Germinal center (tissue), 1 donor: ENCODE results near the gene CLDN1.

Experiments
- DNase-seq: peaks from one replicate; pipeline ENCODE4 v3.0.0; 2012; ENCODE audit warnings: mixed read lengths, low spot score

CLDN1 gene, protein sequence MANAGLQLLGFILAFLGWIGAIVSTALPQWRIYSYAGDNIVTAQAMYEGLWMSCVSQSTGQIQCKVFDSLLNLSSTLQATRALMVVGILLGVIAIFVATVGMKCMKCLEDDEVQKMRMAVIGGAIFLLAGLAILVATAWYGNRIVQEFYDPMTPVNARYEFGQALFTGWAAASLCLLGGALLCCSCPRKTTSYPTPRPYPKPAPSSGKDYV

DNA sequence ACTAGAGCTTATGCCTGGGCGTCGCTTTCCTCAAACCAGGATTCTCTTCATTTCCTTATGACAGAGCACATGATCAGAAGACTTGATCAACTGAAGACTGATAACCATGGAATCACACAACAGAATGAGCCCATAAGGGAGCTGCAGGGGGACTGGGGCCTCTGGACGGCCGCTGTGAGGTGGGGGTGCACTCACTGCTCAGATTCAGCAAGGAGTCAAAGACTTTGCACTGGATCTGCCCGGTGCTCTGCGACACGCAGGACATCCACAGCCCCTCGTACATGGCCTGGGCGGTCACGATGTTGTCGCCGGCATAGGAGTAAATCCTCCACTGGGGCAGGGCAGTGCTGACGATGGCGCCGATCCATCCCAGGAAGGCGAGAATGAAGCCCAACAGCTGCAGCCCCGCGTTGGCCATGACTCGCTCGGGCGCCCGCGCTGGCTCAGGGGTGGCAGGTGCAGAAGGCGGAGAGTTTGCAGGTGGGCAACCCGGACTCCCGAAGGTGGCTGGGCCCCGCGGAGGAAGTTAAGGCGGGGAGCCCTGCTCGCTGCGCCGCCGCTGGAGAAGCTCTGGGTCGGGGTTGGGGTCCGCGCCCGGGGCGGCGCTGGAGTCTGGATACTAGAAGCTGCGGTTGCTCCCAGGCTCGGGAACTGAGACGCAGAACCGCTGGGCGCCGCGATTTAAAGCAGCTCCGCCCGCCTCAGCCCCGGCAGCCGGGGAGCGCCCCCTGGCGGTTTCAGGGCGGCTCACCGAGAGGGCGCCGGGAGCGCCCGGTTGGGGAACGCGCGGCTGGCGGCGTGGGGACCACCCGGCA lies at the start of gene CLDN1:
CLDN1 (minus strand) TSS at position 658 of the 815 bp plus-strand sequence; CDS start at position 418, 240 bp downstream.
- DNase-seq, result peak; percentile 75

DNA sequence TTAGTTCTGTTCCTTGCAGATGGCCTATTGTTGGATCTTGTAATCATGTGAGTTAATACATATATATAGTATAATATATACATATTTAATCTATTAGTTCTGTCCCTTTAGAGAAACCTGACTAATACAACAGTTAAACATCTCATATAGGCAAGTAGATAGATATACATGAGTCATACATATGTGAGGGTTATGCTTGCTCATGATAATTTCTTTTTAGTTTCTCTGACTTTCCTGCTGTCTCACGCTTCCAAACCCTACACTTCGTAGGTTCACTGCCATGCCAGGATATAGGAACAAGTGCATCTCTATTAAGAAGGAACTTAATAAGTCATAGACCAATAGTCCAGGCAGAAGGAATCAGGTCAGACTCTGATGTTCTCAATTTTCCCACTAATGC lies 48.9 kb upstream of the CLDN1 start:
- no peak for DNase-seq

DNA sequence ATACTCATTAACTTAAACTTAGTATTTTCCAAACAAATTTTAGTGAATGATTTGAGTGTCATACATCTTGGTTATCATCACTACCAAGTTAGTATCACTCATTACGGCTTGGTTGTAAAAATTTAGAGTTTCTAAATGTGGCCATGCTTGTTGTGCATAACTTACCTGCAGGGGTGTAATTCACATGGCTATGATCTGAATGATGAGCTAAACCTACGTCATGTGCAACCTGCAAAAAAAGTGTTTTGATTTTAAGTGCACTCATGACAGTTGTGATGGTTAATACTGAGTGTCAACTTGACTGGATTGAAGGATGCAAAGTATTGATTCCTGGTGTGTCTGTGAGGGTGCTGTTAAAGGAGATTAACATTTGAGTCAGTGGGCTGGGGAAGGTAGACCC lies 48.1 kb upstream of the CLDN1 start:
- no peak for DNase-seq

DNA sequence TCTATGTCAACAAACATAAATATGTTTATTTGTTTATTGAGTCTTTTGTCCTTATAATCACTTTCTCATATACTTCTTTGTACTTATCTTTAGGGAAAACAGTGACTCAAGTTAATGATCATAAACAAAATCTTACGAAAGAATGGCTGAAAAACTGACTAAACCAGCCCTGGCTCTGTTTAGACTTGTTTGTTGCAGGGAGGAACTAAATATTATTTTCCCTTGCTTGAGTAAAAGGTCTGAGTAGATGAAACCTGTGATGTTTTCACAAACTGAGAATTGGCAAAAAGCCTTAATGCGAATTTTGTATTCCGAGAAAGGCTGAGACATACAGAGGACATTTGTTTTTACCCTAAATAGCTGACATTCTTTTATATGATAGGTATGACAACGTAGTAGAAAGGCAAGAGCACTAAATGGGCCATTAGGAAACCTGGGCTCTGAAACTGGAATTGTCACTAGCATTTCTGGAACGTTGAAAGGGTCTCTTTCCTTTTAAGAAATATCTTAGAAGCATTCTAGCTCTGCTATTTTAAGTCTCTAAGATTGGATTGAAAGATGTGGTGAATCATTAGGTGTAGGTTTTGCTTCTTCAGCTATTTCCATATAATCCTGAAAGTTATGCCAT lies 47.5 kb upstream of the CLDN1 start:
- no peak for DNase-seq

DNA sequence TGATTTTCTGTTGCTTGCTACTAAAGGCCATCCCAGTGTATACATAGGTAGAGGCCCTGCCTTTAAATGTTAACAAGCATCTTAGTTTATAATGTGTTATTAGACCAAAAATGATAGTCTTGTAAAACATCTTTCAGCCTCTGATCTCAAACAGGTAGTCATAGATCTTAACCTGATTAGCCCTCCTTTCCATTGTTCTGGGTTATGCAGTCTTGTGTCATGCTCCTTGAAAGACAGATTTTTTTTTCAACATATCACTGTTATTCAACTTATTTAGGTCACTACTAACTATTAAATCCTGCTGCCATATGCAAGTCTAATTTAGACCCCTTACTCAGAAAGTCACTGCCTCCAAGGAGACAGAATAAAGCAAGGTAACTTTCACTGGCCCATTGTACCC lies 46.6 kb upstream of the CLDN1 start:
- DNase-seq, result no peak

DNA sequence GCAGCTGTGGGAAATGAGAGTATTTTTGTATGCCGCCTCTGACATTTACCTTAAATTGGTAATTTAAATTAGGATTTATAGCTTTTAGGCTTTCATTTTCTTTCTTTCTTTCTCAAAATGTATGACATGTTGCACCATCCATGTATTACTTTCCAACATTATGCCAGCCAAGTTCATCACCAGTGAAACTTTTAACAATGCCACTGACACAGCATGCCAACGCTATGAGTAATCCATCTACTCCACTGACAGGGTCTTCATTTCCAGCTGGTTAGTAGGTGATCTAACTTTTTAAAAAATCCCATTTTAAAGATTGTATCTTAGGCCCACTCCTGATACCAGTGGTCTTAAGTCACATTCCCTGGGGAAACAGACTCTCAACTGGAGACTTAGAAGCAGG lies 43.9 kb upstream of the CLDN1 start:
- no peak for DNase-seq

DNA sequence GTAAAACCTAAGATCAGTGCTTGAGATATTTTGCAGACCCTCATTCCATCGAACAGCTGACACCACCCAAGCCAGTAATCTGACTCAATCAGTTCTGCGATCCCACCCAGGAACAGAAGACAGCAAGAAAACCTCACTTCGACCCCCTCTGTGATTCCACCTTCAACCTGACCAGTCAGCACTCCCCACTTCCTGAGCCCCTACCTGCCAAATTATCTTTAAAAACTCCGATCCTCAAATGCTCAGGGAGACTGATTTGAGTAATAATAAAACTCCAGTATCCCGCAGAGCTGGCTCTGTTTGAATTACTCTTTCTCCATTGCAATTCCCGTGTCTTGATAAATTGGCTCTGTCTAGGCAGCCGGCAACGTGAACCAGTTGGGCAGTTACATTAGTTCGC lies 40.0 kb upstream of the CLDN1 start:
- DNase-seq, result no peak

DNA sequence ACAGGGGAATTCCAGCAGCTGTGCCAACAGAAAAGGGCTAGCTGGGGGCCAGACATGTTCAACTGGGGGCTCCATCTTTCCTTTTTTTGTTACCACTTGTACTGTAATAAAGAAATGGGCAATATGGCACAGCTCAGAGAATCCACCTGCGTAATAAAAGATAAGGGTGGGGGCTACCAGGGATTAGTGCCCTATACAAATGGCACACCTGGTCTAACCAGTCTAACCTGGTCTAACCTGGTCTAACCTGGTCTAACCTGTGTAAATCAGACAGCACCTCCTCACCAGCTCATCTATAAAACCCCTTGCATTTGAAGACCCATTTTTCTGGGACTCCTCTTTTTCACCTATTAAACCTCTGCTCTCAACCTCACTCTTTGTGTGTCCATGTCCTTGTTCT lies 39.5 kb upstream of the CLDN1 start:
- no peak for DNase-seq

DNA sequence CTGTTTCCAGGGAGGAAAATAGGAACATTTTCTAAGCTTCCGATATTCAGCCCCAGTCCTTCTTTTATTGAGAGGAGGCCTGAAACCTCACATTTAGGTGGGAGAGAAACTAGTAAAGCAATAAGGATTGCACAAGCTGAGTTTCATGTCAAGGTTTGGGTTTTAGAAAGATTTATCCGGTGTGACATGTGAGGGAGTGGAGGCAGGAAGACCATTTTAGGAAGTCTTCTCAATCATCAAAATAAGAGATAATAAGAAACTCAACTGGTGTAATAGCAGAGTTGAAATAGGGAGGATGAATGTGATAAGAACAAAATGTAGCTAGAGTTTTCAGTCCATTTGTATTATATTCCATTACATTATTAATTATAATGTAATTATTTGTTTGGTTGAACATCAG lies 38.0 kb upstream of the CLDN1 start:
- no peak for DNase-seq

DNA sequence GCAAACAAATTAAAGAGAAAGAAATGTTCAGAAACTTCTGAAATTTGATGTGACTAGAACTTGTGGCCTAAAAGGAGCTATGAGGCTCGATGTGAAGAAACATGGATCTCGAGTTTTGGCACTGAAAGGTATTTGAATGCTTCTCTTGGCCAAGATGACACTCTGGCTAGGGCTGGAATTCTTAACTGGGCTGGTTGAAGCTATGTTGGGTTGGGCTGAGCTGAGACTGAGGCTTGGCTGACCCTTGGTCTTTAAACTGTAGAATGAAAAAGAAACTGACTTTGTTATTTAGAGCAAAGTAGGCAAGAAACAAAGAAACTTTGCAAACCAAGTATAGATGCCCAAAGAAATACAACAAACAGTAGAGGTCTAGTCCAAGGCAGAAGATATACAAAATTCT lies 37.6 kb upstream of the CLDN1 start:
- DNase-seq, result no peak

DNA sequence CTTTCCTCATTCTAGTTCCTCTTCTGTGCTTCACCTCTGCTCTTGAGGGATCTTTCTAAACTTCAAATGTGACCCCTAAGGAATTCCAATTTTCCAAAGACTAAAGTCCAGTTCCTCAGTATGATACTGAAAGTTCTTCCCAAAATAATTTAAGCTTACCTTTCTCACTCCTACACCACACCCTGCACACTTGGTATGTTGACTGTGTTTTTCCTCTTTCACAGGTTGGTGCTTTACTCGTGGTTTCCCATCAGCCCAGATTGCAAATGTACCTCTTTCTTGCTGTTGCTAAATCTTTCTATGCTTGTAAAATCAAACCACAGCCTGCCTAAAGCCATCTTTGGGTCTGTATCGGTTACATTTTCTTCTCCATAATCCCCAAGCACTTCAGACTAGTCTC lies 35.2 kb upstream of the CLDN1 start:
- DNase-seq, result no peak

DNA sequence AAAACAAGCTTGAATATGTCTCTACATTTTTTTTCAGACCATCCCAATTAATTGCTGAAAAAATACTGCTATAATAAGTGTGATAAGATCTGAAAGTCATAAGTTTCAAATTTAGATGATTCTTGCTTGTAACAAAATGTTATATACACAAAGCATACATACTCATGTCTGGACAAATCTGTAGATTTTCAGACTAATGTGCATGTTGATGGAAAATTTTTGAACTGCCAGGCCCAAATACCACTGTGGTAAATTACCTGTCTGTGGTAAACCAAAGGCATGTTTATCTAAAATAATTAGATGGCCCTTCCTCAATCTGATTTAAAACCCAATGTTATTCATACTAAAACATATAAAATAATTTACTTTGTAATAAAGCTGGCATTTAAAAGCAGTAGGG lies 34.0 kb upstream of the CLDN1 start:
- DNase-seq, result no peak

DNA sequence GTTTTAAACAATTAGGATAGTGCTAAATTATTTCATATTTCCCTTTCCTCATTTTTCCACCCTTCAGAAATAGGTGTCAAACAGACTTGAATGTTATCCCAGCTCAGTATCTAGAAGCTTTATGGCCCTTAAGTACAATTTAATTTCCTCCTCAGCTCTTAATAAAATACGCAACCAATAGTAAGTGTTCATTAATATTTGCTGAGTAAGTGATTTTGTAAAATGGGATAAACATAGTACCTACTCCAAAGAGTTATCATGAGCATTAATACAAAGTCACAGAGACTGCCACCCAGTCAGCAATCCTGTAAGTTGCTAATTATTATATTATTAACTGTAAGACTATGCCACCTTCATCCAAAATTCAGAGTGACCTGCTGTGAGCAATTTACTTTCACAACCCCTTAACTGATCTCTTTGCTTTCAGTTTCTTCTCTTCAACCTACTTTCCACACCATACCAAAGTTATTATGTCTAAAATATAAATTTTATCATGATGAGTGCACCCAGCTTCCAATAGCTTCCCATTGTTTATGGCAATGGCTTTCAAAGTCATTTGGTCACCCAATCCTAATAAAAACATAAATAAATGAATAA lies 30.7 kb upstream of the CLDN1 start:
- no peak for DNase-seq

DNA sequence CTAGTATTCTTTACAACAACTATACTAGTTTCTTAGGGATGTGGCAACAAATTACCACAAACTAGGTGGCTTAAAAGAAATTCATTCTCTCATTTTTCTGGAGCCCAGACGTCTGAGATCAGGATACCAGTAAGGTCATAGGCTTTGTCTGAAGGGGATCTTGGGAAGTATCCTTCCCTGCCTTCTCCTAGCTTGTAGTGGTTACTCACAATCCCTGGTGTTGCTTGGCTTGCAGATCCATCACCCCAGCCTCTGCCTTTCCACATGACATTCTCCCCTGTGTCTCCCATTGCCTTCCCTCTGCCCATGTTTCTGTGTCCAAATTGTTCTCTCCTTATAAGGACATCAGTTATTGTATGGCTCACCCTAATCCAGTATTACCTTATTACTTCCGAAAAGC lies 24.3 kb upstream of the CLDN1 start:
- no peak for DNase-seq

DNA sequence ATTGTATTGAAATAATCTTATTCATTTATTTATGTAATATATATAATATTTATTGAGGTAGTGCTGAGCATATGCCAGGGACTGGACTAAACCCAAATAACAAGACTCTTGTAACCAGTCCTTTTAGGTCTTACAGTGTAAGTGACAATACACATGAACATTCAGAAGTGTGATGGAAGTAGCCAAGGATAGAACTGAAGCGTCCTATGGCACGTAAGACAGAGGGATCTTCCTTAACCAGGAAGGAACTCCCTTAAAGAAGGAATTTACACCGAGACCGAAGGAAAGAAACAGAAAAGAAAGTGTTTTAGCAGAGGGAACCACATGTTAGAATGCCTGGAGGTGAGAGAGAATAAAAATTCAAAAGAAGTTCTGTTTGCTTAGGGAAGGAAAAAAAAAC lies 23.6 kb upstream of the CLDN1 start:
- DNase-seq, result no peak

DNA sequence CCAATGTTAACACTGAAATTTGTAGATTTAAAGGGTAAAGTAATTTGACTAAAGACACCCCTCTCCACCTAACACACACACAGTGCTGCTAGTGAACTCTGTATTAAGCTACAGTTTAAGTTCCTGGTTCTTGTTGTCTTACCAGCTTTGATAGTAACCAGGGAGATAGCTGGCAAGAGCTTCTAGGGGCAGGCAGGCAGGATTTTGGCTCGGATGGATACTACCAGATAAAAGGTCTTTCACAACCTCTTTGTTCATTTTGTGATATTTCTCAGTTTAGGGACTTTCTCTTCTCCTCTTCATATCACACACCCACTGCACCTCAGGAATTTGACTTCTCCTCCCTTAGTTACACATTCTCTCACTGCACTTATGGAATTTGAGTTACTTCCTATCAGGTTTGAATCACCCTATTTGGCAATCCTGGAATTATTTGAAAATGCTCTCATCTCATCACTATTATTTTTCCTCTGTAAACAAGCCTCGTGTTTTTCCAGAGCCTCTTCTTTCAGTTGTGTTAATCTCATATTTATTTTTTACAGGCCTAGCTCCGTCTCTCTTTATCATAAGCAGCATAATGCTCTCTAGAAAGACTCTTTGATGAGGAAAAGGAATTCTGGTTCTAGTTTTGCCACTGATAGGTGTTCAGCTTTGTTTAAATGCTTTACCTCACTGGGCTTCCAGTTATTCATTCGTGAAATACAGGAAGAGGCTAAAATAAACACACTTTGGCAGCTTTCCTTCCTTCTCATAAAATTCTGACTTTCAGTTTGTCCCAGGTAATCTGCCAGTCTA lies 23.0 kb upstream of the CLDN1 start:
- no peak for DNase-seq

DNA sequence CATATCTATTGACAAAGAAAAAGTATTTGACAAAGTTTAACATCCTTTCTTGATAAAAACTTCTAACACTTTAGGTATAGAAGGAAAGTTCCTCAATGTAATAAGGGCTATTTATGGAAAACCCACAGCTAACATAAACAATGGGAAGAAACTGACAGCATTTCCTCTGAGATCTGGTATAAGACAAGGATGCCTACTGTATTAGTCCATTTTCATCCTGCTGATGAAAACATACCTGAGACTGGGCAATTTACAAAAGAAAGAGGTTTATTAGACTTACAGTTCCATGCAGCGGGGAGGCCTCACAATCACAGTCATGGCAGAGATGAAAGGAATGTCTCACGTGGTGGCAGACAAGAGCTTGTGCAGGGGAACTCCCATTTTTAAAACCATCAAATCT lies 17.8 kb upstream of the CLDN1 start:
- no peak for DNase-seq

DNA sequence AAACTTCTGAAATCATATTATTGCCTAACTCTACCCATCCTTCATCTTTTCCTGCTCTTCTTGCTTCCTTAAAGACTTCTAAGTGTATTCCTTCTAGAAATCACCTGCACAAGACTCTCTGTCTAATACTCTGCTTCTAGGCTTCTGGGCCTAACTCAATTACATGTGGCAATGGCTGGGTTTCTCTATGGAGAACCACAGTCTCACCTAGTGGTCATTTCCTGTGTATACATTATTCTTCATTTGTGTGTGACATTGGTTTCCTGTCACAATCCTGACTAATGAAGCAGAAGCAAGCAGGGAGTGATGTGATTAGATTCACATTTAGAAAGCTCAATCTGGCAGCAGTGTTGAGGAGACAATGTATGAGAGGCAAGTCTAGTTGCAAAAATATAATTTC lies 16.9 kb upstream of the CLDN1 start:
- DNase-seq, result no peak

DNA sequence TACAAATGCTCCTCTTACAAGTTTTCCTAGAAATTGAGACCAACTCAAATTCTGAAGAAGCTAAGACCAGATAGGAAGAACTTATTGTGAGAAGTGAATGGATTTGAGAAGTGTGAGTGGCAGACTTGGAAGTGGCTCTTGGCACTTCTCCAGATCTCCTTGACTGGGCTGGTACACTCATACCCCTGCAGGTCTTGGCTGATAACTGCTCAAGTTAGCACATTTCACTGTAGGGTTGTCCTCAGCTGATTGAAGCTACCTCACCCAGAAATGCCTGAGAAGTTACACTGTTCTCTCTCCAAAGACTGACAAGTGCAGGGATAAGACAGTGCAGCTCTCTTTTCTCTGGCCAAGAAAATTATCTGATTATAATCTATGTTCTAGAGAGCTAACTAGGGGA lies 16.5 kb upstream of the CLDN1 start:
- no peak for DNase-seq

DNA sequence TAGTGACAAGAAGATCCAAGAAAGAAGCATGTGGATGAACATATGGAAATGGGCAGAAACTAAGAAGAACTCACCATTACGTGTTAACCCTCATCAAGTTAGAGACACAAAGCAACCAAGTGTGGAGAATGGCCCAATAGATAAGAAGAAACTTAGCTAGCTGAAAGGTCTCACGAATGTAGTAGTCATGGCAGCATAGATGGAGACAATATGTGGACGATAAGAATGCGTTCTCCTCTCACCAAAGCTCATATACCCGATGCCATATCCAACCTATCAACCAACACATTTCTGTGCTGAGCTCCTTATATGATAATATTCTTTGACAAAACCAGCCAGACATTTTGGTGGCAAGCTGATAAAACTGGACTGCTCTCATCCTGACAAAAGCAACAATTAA lies 15.1 kb upstream of the CLDN1 start:
- DNase-seq, result no peak

DNA sequence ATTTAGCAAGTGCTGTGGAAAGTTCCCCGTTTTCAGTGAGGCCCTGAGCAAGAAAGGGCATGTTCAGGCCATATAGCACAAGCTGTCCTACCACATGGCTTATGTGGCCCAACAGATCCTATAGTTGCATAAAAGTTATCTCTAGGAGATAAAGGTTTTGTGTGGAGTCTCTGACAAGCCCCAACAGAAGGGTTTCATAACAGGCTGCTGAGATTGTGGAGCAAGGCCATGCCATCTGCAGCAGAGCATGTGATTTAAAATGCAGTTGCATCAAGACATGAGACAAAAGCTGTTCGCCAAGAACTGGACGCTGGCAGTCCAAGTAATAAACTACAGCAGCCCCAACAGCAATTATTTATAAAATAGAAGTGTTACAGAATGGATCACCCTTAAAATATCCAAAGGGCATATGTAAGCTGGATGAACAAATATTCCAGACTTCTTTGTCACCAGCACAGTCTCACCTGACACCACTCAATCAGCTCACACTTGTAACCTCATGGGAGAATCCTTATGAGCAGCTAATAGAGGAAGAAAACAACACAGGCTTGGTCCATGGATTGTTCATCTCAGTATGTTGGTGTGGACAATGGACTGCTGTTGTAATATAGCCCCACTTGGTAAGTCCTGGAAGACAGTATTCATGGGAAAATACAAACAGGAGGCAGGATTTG lies 14.4 kb upstream of the CLDN1 start:
- DNase-seq, result no peak

DNA sequence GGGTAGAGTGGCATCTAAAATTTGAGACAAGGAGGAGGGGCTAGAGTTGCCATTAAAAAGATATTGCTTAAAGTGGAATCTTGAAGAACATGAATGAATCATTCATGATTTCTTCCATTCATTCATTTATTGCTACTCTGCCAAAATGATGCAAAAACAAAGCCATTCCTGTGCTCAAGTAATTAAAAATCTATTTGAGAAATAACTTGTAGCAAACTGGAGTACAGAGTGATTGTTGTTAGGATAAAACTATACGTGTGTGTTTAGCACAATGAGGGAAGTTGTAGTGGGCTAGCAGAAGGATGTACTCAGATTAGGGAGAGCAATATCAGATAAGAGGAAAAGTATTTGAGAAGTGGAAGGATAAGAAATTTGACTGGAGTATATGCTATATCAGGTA lies 11.7 kb upstream of the CLDN1 start:
- DNase-seq, result no peak
